Transverse colon (tissue), 4 donors: Measurements from ENCODE around the gene HCFC1. TPM values are rescaled to one million over a fixed set of nuclear protein-coding genes. Genes with fewer than 3 reads are reported as not detected.

Experiments
- DNase-seq: peaks from one replicate; pipeline ENCODE4 v3.0.0-alpha.2; 2019
- H3K27ac ChIP-seq, 4 donors: fragments of 200-600 bp; sonication (generic); 2 replicates each; pipeline ENCODE4 v1.5.1; 2016 to 2018; ENCODE audit warnings: inconsistent platforms in 4 of 4
- H3K27me3 ChIP-seq: fragments of 200-600 bp; sonication (generic); 2 replicates; pipeline ENCODE4 v1.5.1; 2017; ENCODE audit warnings: inconsistent platforms
- H3K36me3 ChIP-seq, 4 donors: fragments of 200-600 bp; sonication (generic); 2 replicates each; pipeline ENCODE4 v1.5.1; 2017 to 2019; ENCODE audit warnings: inconsistent platforms in 4 of 4
- H3K4me1 ChIP-seq, 4 donors: fragments of 200-600 bp; sonication (generic); 2 replicates each; pipeline ENCODE4 v1.5.1; 2017 to 2020; ENCODE audit warnings: inconsistent platforms in 4 of 4
- H3K4me3 ChIP-seq, 4 donors: fragments of 200-600 bp; sonication (generic); 1 replicate in 1 of 4; 2 replicates in 3 of 4; pipeline versions ENCODE4 v1.5.1 to v1.6.1; 2017 to 2019; ENCODE audit warnings: inconsistent platforms in 4 of 4
- H3K9me3 ChIP-seq, 2 donors: fragments of 200-600 bp; sonication (generic); 2 replicates each; pipeline ENCODE4 v1.5.1; 2017 to 2019; ENCODE audit warnings: inconsistent platforms in 2 of 2
- EP300 ChIP-seq: sonication (generic); formaldehyde crosslinking; IDR thresholded peaks from one replicate; pipeline ENCODE4 v1.6.1; 2017; ENCODE audit warnings: antibody characterized with exemption, low read depth
- POLR2A ChIP-seq: fragments of 450-650 bp; IDR thresholded peaks from one replicate; pipeline ENCODE4 v1.6.1; 2016; ENCODE audit warnings: antibody characterized with exemption, mild to moderate bottlenecking, moderate library complexity
- POLR2AphosphoS5 ChIP-seq, 3 donors: sonication (generic); formaldehyde crosslinking; IDR thresholded peaks; one replicate each; pipeline ENCODE4 v1.6.1; 2016; ENCODE audit warnings: antibody characterized with exemption in 3 of 3
- WGBS, 2 donors: methylation state at CpG; one replicate each; pipeline ENCODE4 v1.1.5; 2018; ENCODE audit warnings: low coverage in 1 of 2; 5-methylcytosine and 5-hydroxymethylcytosine counted together
- in situ Hi-C, 4 donors: fragments of 200-750 bp; cut with MboI; loops; one replicate each; pipeline versions ENCODE4 v1.15.0 to v1.15.1; 2017; ENCODE audit warnings: low sequenced_read_pairs in 3 of 4, low pct_ligation_motif_present in 1 of 4, low pct_unique_long_range_greater_than_20kb in 1 of 4
- intact Hi-C: fragments of 100-400 bp; cut with DNase I; formaldehyde crosslinking; loops from one replicate; pipeline ENCODE4 v1.15.1; 2023; ENCODE audit warnings: low total_unique reads
- total RNA-seq, 4 donors: library from RNA; depleted of rRNA; stranded (reverse); fragments of >200 nt; gene quantifications; one replicate each; pipeline ENCODE4 v1.1.0, GENCODE V29; 2016
- TF ChIP-seq, protein P1 (sequence below), 5 experiments: fragments of 200-600 bp in 3 of 5; fragments of 450-650 bp in 2 of 5; sonication (generic) in 3 of 5; IDR thresholded peaks; 1 replicate in 2 of 5; 2 replicates in 3 of 5; pipeline ENCODE4 v1.5.1; 2016 to 2017; ENCODE audit warnings: antibody characterized with exemption in 5 of 5, inconsistent platforms in 3 of 5, mild to moderate bottlenecking in 2 of 5, moderate library complexity in 1 of 5

Gene HCFC1
- total RNA-seq, 4 donors from 2014 or later = 34.0 to 68.5 (median 49.8) TPM

GRCh38 chrX:153964105-153964504 is 7.5 kb downstream of the HCFC1 start:
- in situ Hi-C loops (loop anchor here in 2 of 4 donors (25.0 kb wide), 2 partner anchors 202 to 573 kb away; partner anchors contain the start of genes G6PD (in 1 of the 2), IKBKG (in 1 of the 2) and PLXNB3 (in 1 of the 2)), intact Hi-C loops (no loop called here)
- no peak overlapping the region for H3K27ac ChIP-seq
- no peak for TF ChIP-seq EP300
- TF ChIP-seq POLR2A = no peak
- TF ChIP-seq, protein P1, sequence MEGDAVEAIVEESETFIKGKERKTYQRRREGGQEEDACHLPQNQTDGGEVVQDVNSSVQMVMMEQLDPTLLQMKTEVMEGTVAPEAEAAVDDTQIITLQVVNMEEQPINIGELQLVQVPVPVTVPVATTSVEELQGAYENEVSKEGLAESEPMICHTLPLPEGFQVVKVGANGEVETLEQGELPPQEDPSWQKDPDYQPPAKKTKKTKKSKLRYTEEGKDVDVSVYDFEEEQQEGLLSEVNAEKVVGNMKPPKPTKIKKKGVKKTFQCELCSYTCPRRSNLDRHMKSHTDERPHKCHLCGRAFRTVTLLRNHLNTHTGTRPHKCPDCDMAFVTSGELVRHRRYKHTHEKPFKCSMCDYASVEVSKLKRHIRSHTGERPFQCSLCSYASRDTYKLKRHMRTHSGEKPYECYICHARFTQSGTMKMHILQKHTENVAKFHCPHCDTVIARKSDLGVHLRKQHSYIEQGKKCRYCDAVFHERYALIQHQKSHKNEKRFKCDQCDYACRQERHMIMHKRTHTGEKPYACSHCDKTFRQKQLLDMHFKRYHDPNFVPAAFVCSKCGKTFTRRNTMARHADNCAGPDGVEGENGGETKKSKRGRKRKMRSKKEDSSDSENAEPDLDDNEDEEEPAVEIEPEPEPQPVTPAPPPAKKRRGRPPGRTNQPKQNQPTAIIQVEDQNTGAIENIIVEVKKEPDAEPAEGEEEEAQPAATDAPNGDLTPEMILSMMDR (IDR thresholded peaks at IDR 0.05) = no peak
- TF ChIP-seq POLR2AphosphoS5 (IDR thresholded peaks at IDR 0.05) = no peak
- no peaks in the 10 kb centered on the region for H3K9me3 ChIP-seq
- peaks cover 11 to 34% (median 27%) of the 10 kb centered on the region in 4 donors for H3K4me1 ChIP-seq
- no peak for DNase-seq
- H3K36me3 ChIP-seq = peaks cover 0 to 7% (median 0%) of the 10 kb centered on the region in 4 donors
- no peaks in the 10 kb centered on the region for H3K27me3 ChIP-seq
- 89% methylated on average over 14 of the region's 14 CpGs; no CpG with 5 or more reads in 1 of the 2 donors for WGBS, 2 donors
- no peak overlapping the region for H3K4me3 ChIP-seq

DNA sequence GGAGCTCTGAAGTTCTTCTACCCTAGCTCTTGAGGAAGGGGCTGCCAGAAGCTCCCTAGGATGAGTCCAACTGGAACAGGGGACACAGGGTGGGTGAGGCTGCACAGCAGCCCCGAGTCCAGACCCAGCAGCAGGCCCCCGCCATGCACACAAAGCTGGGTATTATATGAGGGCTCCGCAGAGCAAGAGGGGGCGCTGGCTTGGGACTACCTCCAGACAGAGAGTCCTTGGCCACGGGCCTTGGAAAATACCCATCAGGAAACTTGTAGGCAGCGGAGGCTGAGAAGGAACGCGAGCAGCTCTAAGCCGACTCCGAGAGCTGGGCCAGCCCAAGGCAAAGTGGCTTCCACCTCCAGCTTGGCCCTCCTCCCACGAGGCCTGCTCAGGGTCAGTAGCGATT is 8.1 kb downstream of the HCFC1 start:
- Histone ChIP-seq H3K27ac (no peak overlapping the region), H3K4me1 (peaks cover 11 to 29% (median 23%) of the 10 kb centered on the region in 4 donors), H3K36me3 (peaks cover 0 to 7% (median 0%) of the 10 kb centered on the region in 4 donors), H3K27me3 (no peaks in the 10 kb centered on the region), H3K4me3 (no peak overlapping the region), H3K9me3 (no peaks in the 10 kb centered on the region)
- intact Hi-C loops = no loop called here
- no peak for TF ChIP-seq POLR2A
- TF ChIP-seq, protein P1 (IDR thresholded peaks at IDR 0.05) = no peak
- TF ChIP-seq POLR2AphosphoS5 (IDR thresholded peaks at IDR 0.05) = no peak
- no peak for TF ChIP-seq EP300
- in situ Hi-C loops = loop anchor here in 2 of 4 donors (25.0 kb wide), 2 partner anchors 201 to 574 kb away; partner anchors contain the start of genes G6PD (in 1 of the 2), IKBKG (in 1 of the 2) and PLXNB3 (in 1 of the 2)
- DNase-seq = no peak
- WGBS, 2 donors = 97% methylated on average over 11 of the region's 12 CpGs; no CpG with 5 or more reads in 1 of the 2 donors

GRCh38 chrX:153961292-153961691 is 10.3 kb downstream of the HCFC1 start:
- no peak overlapping the region for H3K4me3 ChIP-seq
- intact Hi-C loops (no loop called here), in situ Hi-C loops (loop anchor here in 2 of 4 donors (25.0 kb wide), 2 partner anchors 199 to 576 kb away; partner anchors contain the start of genes G6PD (in 1 of the 2), IKBKG (in 1 of the 2) and PLXNB3 (in 1 of the 2))
- 95% methylated on average over 11 of the region's 11 CpGs; no CpG with 5 or more reads in 1 of the 2 donors for whole genome bisulfite sequencing, 2 donors
- no peaks in the 10 kb centered on the region for H3K9me3 ChIP-seq
- peaks cover 0 to 7% (median 0%) of the 10 kb centered on the region in 4 donors for H3K36me3 ChIP-seq
- no peak overlapping the region for H3K27ac ChIP-seq
- TF ChIP-seq POLR2AphosphoS5 (IDR thresholded peaks at IDR 0.05) (no peak), EP300 (no peak), POLR2A (no peak)
- TF ChIP-seq, protein P1 (IDR thresholded peaks at IDR 0.05) = no peak
- H3K27me3 ChIP-seq = no peaks in the 10 kb centered on the region
- H3K4me1 ChIP-seq = peaks cover 1 to 9% (median 5%) of the 10 kb centered on the region in 4 donors
- DNase-seq = no peak

- WGBS, 2 donors = 94% methylated on average over 22 of the region's 22 CpGs; no CpG with 5 or more reads in 1 of the 2 donors
- Histone ChIP-seq H3K36me3 (peaks cover 0 to 7% (median 0%) of the 10 kb centered on the region in 4 donors), H3K4me1 (peaks cover 0 to 4% (median under 1%) of the 10 kb centered on the region in 4 donors)
Measured at GRCh38 chrX:153960786-153961185, 10.8 kb downstream of the HCFC1 start.

More at GRCh38 chrX:153960786-153961185, 10.8 kb downstream of the HCFC1 start:
- intact Hi-C loops = no loop called here
- no peaks in the 10 kb centered on the region for H3K9me3 ChIP-seq
- H3K4me3 ChIP-seq = no peak overlapping the region
- no peak overlapping the region for H3K27ac ChIP-seq
- DNase-seq = no peak
- TF ChIP-seq, protein P1 (IDR thresholded peaks at IDR 0.05) = no peak
- TF ChIP-seq EP300 (no peak), POLR2A (no peak), POLR2AphosphoS5 (IDR thresholded peaks at IDR 0.05) (no peak)
- H3K27me3 ChIP-seq = no peaks in the 10 kb centered on the region
- in situ Hi-C loops = loop anchor here in 2 of 4 donors (25.0 kb wide), 2 partner anchors 198 to 577 kb away; partner anchors contain the start of genes G6PD (in 1 of the 2), IKBKG (in 1 of the 2) and PLXNB3 (in 1 of the 2)
